Stimulated activated CD4-positive, alpha-beta T cell treated with anti-CD3 and anti-CD28 coated beads, Interleukin-2, amount 100 ng/mL, for 24 hours (primary cell): ENCODE data around the gene HOXD3.

Experiments used
- DNase-seq, 2 donors: peaks; one replicate each; pipeline ENCODE4 v3.0.0-alpha.2; 2020

HOXD3 gene

GRCh38 chr2:176151442-176152287, 5.4 kb upstream of the HOXD3 start, which contains the start of gene HOXD4:
Gene HOXD4 (plus strand): TSS chr2:176151550. CDS start chr2:176151634, 84 bp downstream.
- no peak for DNase-seq

- no peak for DNase-seq
Measured at GRCh38 chr2:176152350-176153181, 4.5 kb upstream of the HOXD3 start.

- DNase-seq, result no peak
Measured at GRCh38 chr2:176154576-176155252, 2.4 kb upstream of the HOXD3 start.

GRCh38 chr2:176155356-176156044, 1.6 kb upstream of the HOXD3 start:
- no peak for DNase-seq

- no peak for DNase-seq
Measured at GRCh38 chr2:176156301-176156806, 753 bp upstream of the HOXD3 start.

- DNase-seq, result no peak
Measured at GRCh38 chr2:176157499-176158185, 535 bp downstream of the HOXD3 start.

GRCh38 chr2:176158186-176158591, 1.1 kb downstream of the HOXD3 start:
- no peak for DNase-seq

GRCh38 chr2:176158855-176159662, 2.0 kb downstream of the HOXD3 start:
- no peak for DNase-seq

GRCh38 chr2:176159663-176160250, 2.6 kb downstream of the HOXD3 start:
- DNase-seq, result no peak

- no peak for DNase-seq
Measured at GRCh38 chr2:176160251-176160985, 3.3 kb downstream of the HOXD3 start.

- no peak for DNase-seq
Measured at GRCh38 chr2:176160986-176161824, 4.1 kb downstream of the HOXD3 start.

GRCh38 chr2:176161825-176162626, 4.9 kb downstream of the HOXD3 start:
- no peak for DNase-seq

GRCh38 chr2:176162911-176163671, 6.0 kb downstream of the HOXD3 start:
- DNase-seq, result no peak

GRCh38 chr2:176163672-176164056, 6.6 kb downstream of the HOXD3 start:
- no peak for DNase-seq

- DNase-seq, result no peak
Measured at GRCh38 chr2:176164201-176164600, 7.1 kb downstream of the HOXD3 start.

- no peak for DNase-seq
Measured at GRCh38 chr2:176164611-176165369, 7.7 kb downstream of the HOXD3 start.
